ENCODE results near the gene MAPK8IP3. TPM values are rescaled to one million over a fixed set of nuclear protein-coding genes. Genes with fewer than 3 reads are reported as not detected.

Gene MAPK8IP3
- total and polyA plus RNA-seq, 9 of the 15 experiments (the other 6 are each of a cell fraction or from before 2014, with no cell fraction given) = 0.17 to 58.7 (median 16.7) TPM

DNA sequence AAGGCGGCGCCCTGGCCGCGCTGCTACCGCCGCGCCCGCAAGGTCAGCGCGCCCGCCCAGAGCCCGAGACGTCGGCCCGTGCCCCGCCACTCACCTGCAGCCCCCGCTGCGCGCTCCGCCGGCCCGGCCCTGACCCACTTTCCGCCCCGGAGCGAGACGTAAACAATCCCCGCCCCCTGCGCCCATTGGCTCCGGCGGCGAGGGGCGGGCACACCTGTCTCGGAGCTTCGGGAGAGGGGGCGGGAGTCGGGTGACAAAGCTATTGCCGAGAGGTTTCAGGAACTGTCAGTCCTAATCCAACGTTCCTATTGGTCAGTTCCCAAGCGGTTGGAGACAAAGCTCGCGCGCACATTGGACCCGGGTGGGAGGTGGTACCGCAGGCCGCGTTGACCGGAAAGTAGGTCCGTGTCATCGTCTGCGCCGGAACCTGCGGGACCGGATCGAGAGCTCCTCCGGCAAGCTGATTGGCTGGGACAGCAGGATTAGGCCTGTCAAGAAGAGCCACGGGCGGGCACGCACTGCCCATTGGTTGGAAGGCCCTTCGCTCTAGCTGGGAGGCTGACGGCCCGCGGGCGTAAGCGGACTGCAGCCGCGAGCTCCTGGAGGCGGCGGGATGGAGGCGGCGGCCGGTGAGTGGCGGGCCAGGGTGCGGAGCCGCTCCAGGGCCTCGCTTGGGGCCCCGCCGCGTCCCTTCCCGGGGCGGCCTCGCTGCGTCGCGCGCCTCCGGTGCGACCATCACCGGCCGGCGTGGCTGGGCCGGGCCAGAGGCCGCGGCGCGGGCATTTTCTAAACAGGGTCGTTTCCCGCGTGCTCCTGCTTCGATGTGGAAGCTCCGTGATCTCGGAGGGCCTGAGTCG, 76.6 kb downstream of the MAPK8IP3 start, which contains the start of the genes NUBP2 and SPSB3 (continued):
- TF ChIP-seq ELK1 (CRISPR knock-in tag; IDR thresholded peaks at IDR 0.05) = no peak
- TF ChIP-seq ZNF347 (CRISPR knock-in tag; IDR thresholded peaks at IDR 0.05; ENCODE audit: low read depth) = no peak
- peak; percentile 53 for TF ChIP-seq TBP (optimal IDR thresholded peaks at IDR 0.05; ENCODE audit: low read depth, low read length)
- peak; percentile 59 to 62; a peak in 2 of 4 replicates for TF ChIP-seq SIN3A (IDR thresholded peaks at IDR 0.05; ENCODE audit: borderline replicate concordance in 2 of 2, control insufficient read depth in 1 of 2, low read depth in 2 of 2, low read length in 2 of 2)
- no peak for TF ChIP-seq SMAD1 (IDR thresholded peaks at IDR 0.05; ENCODE audit: low read depth, low read length, partially characterized antibody)
- TF ChIP-seq, protein P1, sequence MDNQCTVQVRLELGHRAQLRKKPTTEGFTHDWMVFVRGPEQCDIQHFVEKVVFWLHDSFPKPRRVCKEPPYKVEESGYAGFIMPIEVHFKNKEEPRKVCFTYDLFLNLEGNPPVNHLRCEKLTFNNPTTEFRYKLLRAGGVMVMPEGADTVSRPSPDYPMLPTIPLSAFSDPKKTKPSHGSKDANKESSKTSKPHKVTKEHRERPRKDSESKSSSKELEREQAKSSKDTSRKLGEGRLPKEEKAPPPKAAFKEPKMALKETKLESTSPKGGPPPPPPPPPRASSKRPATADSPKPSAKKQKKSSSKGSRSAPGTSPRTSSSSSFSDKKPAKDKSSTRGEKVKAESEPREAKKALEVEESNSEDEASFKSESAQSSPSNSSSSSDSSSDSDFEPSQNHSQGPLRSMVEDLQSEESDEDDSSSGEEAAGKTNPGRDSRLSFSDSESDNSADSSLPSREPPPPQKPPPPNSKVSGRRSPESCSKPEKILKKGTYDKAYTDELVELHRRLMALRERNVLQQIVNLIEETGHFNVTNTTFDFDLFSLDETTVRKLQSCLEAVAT (IDR thresholded peaks at IDR 0.05) = peak in 1 of 2 experiments; percentile 98; a peak in 2 of 4 replicates
- no peak for TF ChIP-seq RAD51 (IDR thresholded peaks at IDR 0.05; ENCODE audit: borderline replicate concordance, low read depth)
- no peak for TF ChIP-seq CBX5 (IDR thresholded peaks at IDR 0.05; ENCODE audit: borderline replicate concordance, low read depth)
- 0 out of 2 replicates have a peak, but pooled peaks have one; percentile 17 for TF ChIP-seq MXI1 (IDR thresholded peaks at IDR 0.05; ENCODE audit: low read depth, low read length)
- TF ChIP-seq TEAD1 (CRISPR knock-in tag; IDR thresholded peaks at IDR 0.05) = 0 out of 4 replicates have a peak, but pooled peaks of 1 of the 2 experiments have one; percentile 33
- TF ChIP-seq RBBP5 (IDR thresholded peaks at IDR 0.05; ENCODE audit: borderline replicate concordance, insufficient read depth, low read length, poor library complexity, severe bottlenecking) = peak; percentile 70
- TF ChIP-seq, protein P2, sequence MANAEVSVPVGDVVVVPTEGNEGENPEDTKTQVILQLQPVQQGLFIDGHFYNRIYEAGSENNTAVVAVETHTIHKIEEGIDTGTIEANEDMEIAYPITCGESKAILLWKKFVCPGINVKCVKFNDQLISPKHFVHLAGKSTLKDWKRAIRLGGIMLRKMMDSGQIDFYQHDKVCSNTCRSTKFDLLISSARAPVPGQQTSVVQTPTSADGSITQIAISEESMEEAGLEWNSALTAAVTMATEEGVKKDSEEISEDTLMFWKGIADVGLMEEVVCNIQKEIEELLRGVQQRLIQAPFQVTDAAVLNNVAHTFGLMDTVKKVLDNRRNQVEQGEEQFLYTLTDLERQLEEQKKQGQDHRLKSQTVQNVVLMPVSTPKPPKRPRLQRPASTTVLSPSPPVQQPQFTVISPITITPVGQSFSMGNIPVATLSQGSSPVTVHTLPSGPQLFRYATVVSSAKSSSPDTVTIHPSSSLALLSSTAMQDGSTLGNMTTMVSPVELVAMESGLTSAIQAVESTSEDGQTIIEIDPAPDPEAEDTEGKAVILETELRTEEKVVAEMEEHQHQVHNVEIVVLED (CRISPR knock-in tag; IDR thresholded peaks at IDR 0.05) = peak; percentile 23; the same call in 1 of the 2 replicates
- no peak for TF ChIP-seq RFX1 (IDR thresholded peaks at IDR 0.05)
- TF ChIP-seq PHF8 (IDR thresholded peaks at IDR 0.05; ENCODE audit: borderline replicate concordance, low read length) = peak; percentile 69; the same call in 1 of the 2 replicates
- no peak for TF ChIP-seq MAFF (IDR thresholded peaks at IDR 0.05; ENCODE audit: low read length)
- 0 out of 2 replicates have a peak, but pooled peaks have one; percentile 19 for TF ChIP-seq TARDBP (IDR thresholded peaks at IDR 0.05)
- TF ChIP-seq ETS2 (tag; IDR thresholded peaks at IDR 0.05; ENCODE audit: borderline replicate concordance, poor library complexity, severe bottlenecking) = no peak
- TF ChIP-seq FOXJ3 (CRISPR knock-in tag; IDR thresholded peaks at IDR 0.05) = no peak
- peak; percentile 82 for TF ChIP-seq E2F3 (CRISPR knock-in tag; IDR thresholded peaks at IDR 0.05)
- TF ChIP-seq POLR2H (tag; IDR thresholded peaks at IDR 0.05; ENCODE audit: low read depth) = no peak
